H1 (cell line): Measurements from ENCODE around the gene CADPS. TPM values are rescaled to one million over a fixed set of nuclear protein-coding genes. Genes with fewer than 3 reads are reported as not detected.
A peak's percentile ranks its signal among the peaks of the same experiment; 100 is the strongest.

Source experiments
- CEBPB ChIP-seq: IDR thresholded peaks from 2 replicates; pipeline ENCODE4 v1.6.1; 2012; ENCODE audit warnings: low read depth, low read length
- CHD7 ChIP-seq: fragments of 300-600 bp; sonication (generic); IDR thresholded peaks from 2 replicates; pipeline ENCODE4 v1.7.1; 2012; ENCODE audit warnings: low read length, moderate library complexity, mild to moderate bottlenecking, inconsistent platforms; ENCODE audit not compliant: insufficient replicate concordance
- GABPA ChIP-seq: IDR thresholded peaks from 2 replicates; pipeline ENCODE4 v1.6.1; 2011; ENCODE audit warnings: mild to moderate bottlenecking, low read length, moderate library complexity, borderline replicate concordance; ENCODE audit not compliant: insufficient read depth
- HDAC2 ChIP-seq, 2 experiments: fragments of 300-600 bp in 1 of 2; sonication (generic) in 1 of 2; IDR thresholded peaks; 2 replicates each; pipeline ENCODE4 v1.6.1; 2011 to 2012; ENCODE audit warnings: low read depth in 2 of 2, low read length in 2 of 2, mild to moderate bottlenecking in 2 of 2, moderate library complexity in 2 of 2, borderline replicate concordance in 1 of 2, inconsistent platforms in 1 of 2
- POLR2AphosphoS5 ChIP-seq: IDR thresholded peaks from 2 replicates; pipeline ENCODE4 v1.6.1; 2011; ENCODE audit warnings: low read depth, low read length
- RXRA ChIP-seq: IDR thresholded peaks from 2 replicates; pipeline ENCODE4 v1.6.1; 2011; ENCODE audit warnings: low read depth, mild to moderate bottlenecking, low read length, moderate library complexity; ENCODE audit not compliant: insufficient read depth
- TAF1 ChIP-seq: IDR thresholded peaks from 2 replicates; pipeline ENCODE4 v1.6.1; 2011; ENCODE audit warnings: mild to moderate bottlenecking, low read depth, low read length
- TEAD4 ChIP-seq: IDR thresholded peaks from 2 replicates; pipeline ENCODE4 v1.6.1; 2012; ENCODE audit warnings: low read depth, low read length, inconsistent platforms, mixed read lengths
- polyA plus RNA-seq, 7 experiments: library from polyadenylated mRNA; depleted of rRNA in 3 of 7; stranded (reverse) in 5 of 7; unstranded in 2 of 7; fragments of >200 nt in 5 of 7; fragments of 200-250 nt in 2 of 7; gene quantifications; 1 replicate in 5 of 7; 2 replicates in 1 of 7; 4 replicates in 1 of 7; pipeline versions ENCODE4 v1.2.1 to v1.2.3, GENCODE V29; 2011 to 2013; ENCODE audit warnings: missing spikeins in 2 of 7, mixed read lengths in 2 of 7
- total RNA-seq: library from RNA; stranded (reverse); fragmentation: NEBNext Ultra II Directional; extraction: Animal tissue kit (Norgen Biotek cat#: 25700); gene quantifications from 2 replicates; pipeline ENCODE4 v1.2.1, GENCODE V29; 2021

Gene CADPS
- total and polyA plus RNA-seq, 2 of the 8 experiments (the other 6 are each of a cell fraction or from before 2014, with no cell fraction given) = 7.1 to 10.2 TPM

GRCh38 chr3:62567097-62568021, 307.9 kb downstream of the CADPS start (continued):
- TF ChIP-seq CHD7 = no peak
- TF ChIP-seq GABPA = no peak
- peak; percentile 61; the same call in 1 of the 2 replicates for TF ChIP-seq CEBPB
- TF ChIP-seq TEAD4 = no peak
- TF ChIP-seq HDAC2 (IDR thresholded peaks at IDR 0.05; ENCODE audit: borderline replicate concordance in 1 of 2, low read depth in 2 of 2, low read length in 2 of 2) = no peak
- TF ChIP-seq RXRA = no peak
- no peak for TF ChIP-seq TAF1
- TF ChIP-seq POLR2AphosphoS5 = no peak
